Uterus (tissue), 2 donors: Measurements from ENCODE around the gene BMP2K.
"Not testable (repeated sequence)": the region's sequence is repeated elsewhere in the genome, so short reads cannot be mapped to it uniquely, and the experiment has no call there.

ENCODE experiments used
- POLR2A ChIP-seq, 2 donors: fragments of 450-650 bp; IDR thresholded peaks; one replicate each; pipeline ENCODE4 v1.6.1; 2016; ENCODE audit warnings: antibody characterized with exemption in 2 of 2, mild to moderate bottlenecking in 1 of 2, moderate library complexity in 1 of 2
- TF ChIP-seq, protein P1 (sequence below), 4 experiments: fragments of 200-600 bp in 2 of 4; fragments of 450-650 bp in 2 of 4; sonication (generic) in 2 of 4; IDR thresholded peaks; one replicate each; pipeline ENCODE4 v1.5.1; 2016 to 2019; ENCODE audit warnings: antibody characterized with exemption in 4 of 4, mild to moderate bottlenecking in 2 of 4, moderate library complexity in 1 of 4

GRCh38 chr4:78839676-78840075 is 63.5 kb downstream of the BMP2K start:
- not testable (repeated sequence) for TF ChIP-seq POLR2A (IDR thresholded peaks at IDR 0.05)
- TF ChIP-seq, protein P1, sequence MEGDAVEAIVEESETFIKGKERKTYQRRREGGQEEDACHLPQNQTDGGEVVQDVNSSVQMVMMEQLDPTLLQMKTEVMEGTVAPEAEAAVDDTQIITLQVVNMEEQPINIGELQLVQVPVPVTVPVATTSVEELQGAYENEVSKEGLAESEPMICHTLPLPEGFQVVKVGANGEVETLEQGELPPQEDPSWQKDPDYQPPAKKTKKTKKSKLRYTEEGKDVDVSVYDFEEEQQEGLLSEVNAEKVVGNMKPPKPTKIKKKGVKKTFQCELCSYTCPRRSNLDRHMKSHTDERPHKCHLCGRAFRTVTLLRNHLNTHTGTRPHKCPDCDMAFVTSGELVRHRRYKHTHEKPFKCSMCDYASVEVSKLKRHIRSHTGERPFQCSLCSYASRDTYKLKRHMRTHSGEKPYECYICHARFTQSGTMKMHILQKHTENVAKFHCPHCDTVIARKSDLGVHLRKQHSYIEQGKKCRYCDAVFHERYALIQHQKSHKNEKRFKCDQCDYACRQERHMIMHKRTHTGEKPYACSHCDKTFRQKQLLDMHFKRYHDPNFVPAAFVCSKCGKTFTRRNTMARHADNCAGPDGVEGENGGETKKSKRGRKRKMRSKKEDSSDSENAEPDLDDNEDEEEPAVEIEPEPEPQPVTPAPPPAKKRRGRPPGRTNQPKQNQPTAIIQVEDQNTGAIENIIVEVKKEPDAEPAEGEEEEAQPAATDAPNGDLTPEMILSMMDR (IDR thresholded peaks at IDR 0.05): not testable (repeated sequence)
